Activated CD8-positive, alpha-beta T cell treated with anti-CD3 and anti-CD28 coated beads for 36 hours (primary cell): ENCODE results near the gene PANK4. TPM values are rescaled to one million over a fixed set of nuclear protein-coding genes. Genes with fewer than 3 reads are reported as not detected.

Source experiments
- ATAC-seq: fragments of 200-7000 bp; cut with Tn5 transposase; one replicate; pipeline ENCODE4 v1.10.0; 2021; ENCODE audit warnings: mild to moderate bottlenecking, moderate library complexity
- CTCF ChIA-PET: fragments of 350-600 bp; sonication (Branson Sonifier 250); formaldehyde crosslinking; loops from one replicate; lab custom pipeline; 2021; ENCODE audit warnings: antibody characterized with exemption; lab: Charles Lee
- POLR2A ChIA-PET: fragments of 350-600 bp; sonication (Branson Sonifier 250); formaldehyde crosslinking; loops from one replicate; lab custom pipeline; 2021; ENCODE audit warnings: antibody characterized with exemption; lab: Charles Lee
- DNase-seq: peaks from one replicate; pipeline ENCODE4 v3.0.0-alpha.2; 2020
- H3K27ac Mint-ChIP-seq: one replicate; pipeline ENCODE4 v1.8.0; 2021; ENCODE audit warnings: mild to moderate bottlenecking, mixed read lengths
- H3K27me3 Mint-ChIP-seq: one replicate; pipeline ENCODE4 v1.8.0; 2021; ENCODE audit warnings: mixed read lengths
- H3K36me3 Mint-ChIP-seq: one replicate; pipeline ENCODE4 v1.8.0; 2021; ENCODE audit warnings: low read depth, mixed read lengths
- H3K4me1 Mint-ChIP-seq: one replicate; pipeline ENCODE4 v1.8.0; 2021; ENCODE audit warnings: low read depth, mixed read lengths
- H3K4me3 Mint-ChIP-seq: one replicate; pipeline ENCODE4 v1.8.0; 2021; ENCODE audit warnings: mild to moderate bottlenecking, moderate library complexity, mixed read lengths
- H3K9me3 Mint-ChIP-seq: one replicate; pipeline ENCODE4 v1.8.0; 2021; ENCODE audit warnings: mixed read lengths
- CTCF ChIP-seq: fragments of 200-600 bp; IDR thresholded peaks from one replicate; pipeline ENCODE4 v1.8.0; 2022; ENCODE audit warnings: antibody characterized with exemption, mild to moderate bottlenecking
- intact Hi-C: fragments of 100-400 bp; cut with micrococcal nuclease; formaldehyde crosslinking; loops from one replicate; pipeline ENCODE4 v1.10.0; 2022
- total RNA-seq, 2 experiments: library from RNA; stranded (reverse); gene quantifications; one replicate each; pipeline ENCODE4 v1.2.3, GENCODE V29; 2021

PANK4 gene
- total RNA-seq, 2 experiments from 2014 or later = 39.0 to 40.6 TPM

GRCh38 chr1:2472109-2472508 is 54.3 kb downstream of the PANK4 start:
- intact Hi-C loops = no loop called here
- ChIA-PET CTCF (no interaction called here), POLR2A (no interaction called here)
- H3K27me3 Mint-ChIP-seq = no peaks in the 10 kb centered on the region
- no peak overlapping the region for H3K27ac Mint-ChIP-seq
- H3K36me3 Mint-ChIP-seq = no peaks in the 10 kb centered on the region
- DNase-seq = no peak
- no peak for ATAC-seq
- TF ChIP-seq CTCF = no peak
- H3K9me3 Mint-ChIP-seq = no peaks in the 10 kb centered on the region
- no peak overlapping the region for H3K4me3 Mint-ChIP-seq
- H3K4me1 Mint-ChIP-seq = no peaks in the 10 kb centered on the region

- Mint-ChIP-seq H3K27ac (no peak overlapping the region), H3K4me1 (no peaks in the 10 kb centered on the region), H3K36me3 (no peaks in the 10 kb centered on the region), H3K9me3 (no peaks in the 10 kb centered on the region), H3K27me3 (no peaks in the 10 kb centered on the region), H3K4me3 (no peak overlapping the region)
- intact Hi-C loops = no loop called here
- ChIA-PET CTCF (no interaction called here), POLR2A (no interaction called here)
- DNase-seq = no peak
- no peak for ATAC-seq
- TF ChIP-seq CTCF = no peak
These were observed 54.8 kb downstream of the PANK4 start for GRCh38 chr1:2471587-2472001.

- CTCF ChIA-PET = no interaction called here
- POLR2A ChIA-PET = no interaction called here
- Mint-ChIP-seq H3K4me1 (no peaks in the 10 kb centered on the region), H3K27ac (no peak overlapping the region), H3K4me3 (no peak overlapping the region), H3K36me3 (no peaks in the 10 kb centered on the region), H3K27me3 (no peaks in the 10 kb centered on the region), H3K9me3 (no peaks in the 10 kb centered on the region)
- ATAC-seq (no peak), DNase-seq (no peak)
- TF ChIP-seq CTCF = no peak
- intact Hi-C loops = no loop called here
These were observed 55.3 kb downstream of the PANK4 start for GRCh38 chr1:2471159-2471471.

- TF ChIP-seq CTCF = no peak
- no peaks in the 10 kb centered on the region for H3K27me3 Mint-ChIP-seq
These were observed 55.9 kb downstream of the PANK4 start for GRCh38 chr1:2470290-2471158.

GRCh38 chr1:2469103-2469940 is 57.1 kb downstream of the PANK4 start:
- Mint-ChIP-seq H3K36me3 (no peaks in the 10 kb centered on the region), H3K27me3 (no peaks in the 10 kb centered on the region), H3K4me3 (no peak overlapping the region), H3K4me1 (no peaks in the 10 kb centered on the region), H3K9me3 (no peaks in the 10 kb centered on the region), H3K27ac (no peak overlapping the region)
- no peak for DNase-seq
- ChIA-PET POLR2A (no interaction called here), CTCF (no interaction called here)
- TF ChIP-seq CTCF = no peak
- no peak for ATAC-seq
- intact Hi-C loops = no loop called here

More at GRCh38 chr1:2470290-2471158, 55.9 kb downstream of the PANK4 start:
- POLR2A ChIA-PET = no interaction called here
- Mint-ChIP-seq H3K9me3 (no peaks in the 10 kb centered on the region), H3K4me3 (no peak overlapping the region), H3K27ac (no peak overlapping the region), H3K4me1 (no peaks in the 10 kb centered on the region), H3K36me3 (no peaks in the 10 kb centered on the region)
- DNase-seq (no peak), ATAC-seq (no peak)
- CTCF ChIA-PET = no interaction called here
- intact Hi-C loops = no loop called here
